Measurements from ENCODE around the gene CAST.
A peak's percentile ranks its signal among the peaks of the same experiment; 100 is the strongest.

Gene CAST

GRCh38 chr5:96648023-96648422 is 14.2 kb upstream of the CAST start:
- no peak for DNase-seq

DNA sequence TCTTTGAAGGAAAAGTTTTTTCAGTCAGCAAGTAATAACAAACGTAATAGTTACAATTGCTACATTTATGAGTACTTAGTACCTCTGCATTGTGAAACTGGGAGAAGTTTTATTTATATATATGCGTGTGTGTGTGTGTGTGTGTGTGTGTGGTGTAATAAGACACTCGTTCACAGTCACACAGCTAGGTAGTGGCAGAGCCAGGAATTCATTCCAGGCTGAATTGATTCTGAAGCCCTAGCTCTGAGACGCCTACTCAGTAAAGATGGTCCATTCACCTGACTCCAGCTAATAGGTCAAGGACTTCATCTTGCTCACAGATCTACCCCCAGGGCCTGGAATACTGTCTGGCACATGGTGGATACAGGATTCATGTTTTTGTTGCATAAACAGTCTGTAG is 13.6 kb upstream of the CAST start:
- DNase-seq, result no peak

- DNase-seq, result no peak
Observed at GRCh38 chr5:96649251-96649662, 12.9 kb upstream of the CAST start.

- DNase-seq, result no peak
Observed at GRCh38 chr5:96649681-96650540, 12.3 kb upstream of the CAST start.

GRCh38 chr5:96651047-96651446 is 11.1 kb upstream of the CAST start:
- no peak for DNase-seq

GRCh38 chr5:96651948-96652753 is 10.0 kb upstream of the CAST start:
- peak; percentile 58 for DNase-seq

DNA sequence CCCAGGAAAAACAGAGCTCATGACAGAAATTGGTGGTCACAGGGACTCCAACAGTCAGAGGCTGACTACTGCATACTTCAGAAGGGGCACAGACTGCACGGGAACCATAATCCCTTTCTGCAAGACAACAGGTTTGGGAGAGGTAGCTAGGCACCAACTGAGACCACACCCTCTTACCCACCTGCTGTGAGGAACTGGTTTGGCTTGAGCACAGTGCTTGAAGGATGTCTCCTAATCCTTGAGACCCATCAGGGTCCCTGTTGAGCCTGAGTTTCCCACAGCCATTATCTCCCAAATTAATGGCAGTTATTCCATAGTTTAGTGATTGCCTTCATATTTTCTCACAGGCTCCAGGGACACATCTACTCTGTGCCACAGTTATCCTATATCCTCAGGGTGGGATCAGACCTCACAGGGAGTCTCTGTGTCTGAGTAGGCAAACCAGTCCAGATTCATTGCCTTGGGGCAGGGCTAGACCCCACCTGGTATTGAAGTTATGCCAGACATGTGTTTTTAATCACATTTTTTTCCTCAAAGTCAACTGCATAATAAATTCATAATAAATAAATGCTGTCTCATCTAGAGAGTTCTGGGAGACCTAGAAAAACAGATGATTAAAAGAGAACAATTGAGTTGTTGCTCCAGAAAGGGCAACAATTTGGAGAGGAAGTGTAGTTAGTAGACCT is 9.3 kb upstream of the CAST start:
- peak; percentile 58 for DNase-seq

DNA sequence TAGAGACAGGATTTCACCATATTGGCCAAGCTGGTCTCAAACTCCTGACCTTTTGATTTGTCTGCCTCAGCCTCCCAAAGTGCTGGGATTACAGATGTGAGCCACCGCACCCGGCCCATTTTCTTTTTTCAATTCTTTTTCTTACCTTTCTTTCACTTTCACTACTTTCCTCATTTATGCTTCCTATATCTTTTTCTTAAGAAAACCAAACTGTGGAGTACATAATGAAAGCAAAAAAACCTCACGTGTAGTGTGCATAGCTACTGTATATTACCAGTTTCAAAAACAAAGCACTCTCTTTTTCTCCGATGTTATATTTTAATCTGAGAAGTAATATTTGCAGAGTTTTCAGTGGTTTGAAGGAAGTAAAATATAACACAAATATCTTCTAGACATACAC is 8.0 kb upstream of the CAST start:
- DNase-seq, result no peak

DNA sequence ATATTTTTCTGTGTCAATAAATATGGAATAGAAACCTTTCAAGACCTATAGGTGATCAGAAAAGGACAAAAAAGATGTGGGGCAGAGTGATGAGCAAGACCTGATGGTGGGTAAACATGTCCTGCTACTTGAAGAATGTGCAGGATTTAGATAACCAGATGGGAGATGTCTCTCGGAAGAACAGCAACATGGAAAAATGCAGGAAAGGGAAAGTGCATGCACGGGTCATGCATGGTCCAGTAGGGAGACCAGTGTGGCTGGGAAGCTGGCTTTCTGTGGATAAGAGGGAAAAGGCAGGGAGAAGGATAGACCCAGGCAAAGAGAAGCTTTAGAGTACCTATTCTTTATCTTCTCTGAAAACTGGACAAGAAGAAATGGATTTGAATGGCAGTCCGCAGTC is 7.1 kb upstream of the CAST start:
- DNase-seq, result no peak

GRCh38 chr5:96655506-96655905 is 6.7 kb upstream of the CAST start:
- DNase-seq, result no peak

DNA sequence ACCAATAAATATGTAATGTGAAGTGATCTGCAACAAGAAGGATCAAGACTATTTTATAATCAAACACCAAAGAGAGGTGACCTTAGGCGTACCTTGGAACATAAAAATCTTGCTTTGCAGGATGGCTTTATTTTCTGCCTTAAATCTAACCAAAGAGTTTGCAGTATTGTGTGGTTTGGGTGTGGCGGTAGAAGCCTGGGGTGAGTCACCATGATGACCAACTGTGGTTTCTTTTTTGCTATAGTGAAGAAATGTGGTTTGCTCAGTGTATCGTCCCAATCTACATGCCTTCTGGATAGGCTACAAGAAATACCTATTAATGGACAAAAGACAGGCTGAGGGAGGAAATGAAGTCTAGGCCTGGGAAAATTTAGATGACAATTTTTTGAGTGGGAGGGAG is 5.1 kb upstream of the CAST start:
- no peak for DNase-seq

GRCh38 chr5:96658272-96658671 is 3.9 kb upstream of the CAST start:
- no peak for DNase-seq

DNA sequence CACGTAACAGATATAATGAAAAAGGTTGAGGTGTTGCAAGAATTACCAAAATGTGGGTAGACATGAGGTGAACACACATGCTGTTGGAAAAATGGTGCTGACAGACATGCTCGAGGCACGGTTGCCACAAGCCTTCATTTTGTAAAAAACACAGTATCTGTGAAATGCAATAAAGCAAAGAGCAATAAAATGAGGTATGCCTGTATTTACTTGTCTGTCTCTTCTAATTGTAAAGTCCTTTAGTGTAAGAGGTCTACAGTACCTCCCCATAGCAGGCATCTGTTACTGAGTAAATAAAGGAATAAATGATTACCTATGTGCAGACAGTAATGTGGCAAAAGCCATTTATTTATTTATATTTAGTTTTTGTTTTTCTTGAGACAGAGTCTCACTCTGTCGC is 3.0 kb upstream of the CAST start:
- no peak for DNase-seq

DNA sequence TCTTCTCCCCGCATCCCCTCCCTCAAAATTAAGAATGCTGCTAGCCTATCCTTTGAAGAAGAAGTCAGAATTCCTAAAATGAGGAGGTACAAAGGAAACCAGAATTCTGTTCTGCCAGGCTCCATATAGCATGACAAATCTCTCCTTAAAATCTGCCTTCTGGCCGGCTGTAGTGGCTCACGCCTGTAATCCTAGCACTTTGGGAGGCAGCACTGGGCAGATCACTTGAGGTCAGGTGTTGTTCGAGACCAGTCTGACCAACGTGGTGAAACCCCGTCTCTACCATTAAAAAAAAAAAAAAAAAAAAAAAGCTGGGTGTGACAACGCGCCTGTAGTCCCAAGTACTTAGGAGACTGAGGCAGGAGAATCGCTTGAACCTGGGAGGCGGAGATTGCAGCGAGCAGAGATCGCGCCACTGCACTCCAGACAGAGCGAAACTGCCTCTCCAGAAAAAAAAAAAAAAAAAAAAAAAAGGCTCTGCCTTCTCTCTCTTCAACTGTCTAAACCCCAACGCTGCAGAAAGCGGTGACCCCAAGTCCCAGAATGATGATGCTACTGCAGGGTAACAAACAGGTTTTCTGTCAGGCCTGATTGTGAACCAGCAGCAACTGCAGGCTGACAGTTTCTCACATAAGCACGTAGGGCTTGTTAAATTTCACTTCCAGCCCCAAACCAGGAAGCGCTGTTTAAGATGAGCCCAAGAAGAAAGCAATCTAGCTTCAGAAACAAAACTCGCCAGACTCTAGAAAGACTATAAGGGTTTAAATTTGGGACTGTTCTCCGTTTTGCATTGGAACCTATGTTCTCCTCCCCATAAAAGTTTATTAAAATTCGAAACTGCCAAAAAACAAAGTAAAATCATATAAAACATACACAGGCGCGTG is 963 bp upstream of the CAST start:
- no peak for DNase-seq

DNA sequence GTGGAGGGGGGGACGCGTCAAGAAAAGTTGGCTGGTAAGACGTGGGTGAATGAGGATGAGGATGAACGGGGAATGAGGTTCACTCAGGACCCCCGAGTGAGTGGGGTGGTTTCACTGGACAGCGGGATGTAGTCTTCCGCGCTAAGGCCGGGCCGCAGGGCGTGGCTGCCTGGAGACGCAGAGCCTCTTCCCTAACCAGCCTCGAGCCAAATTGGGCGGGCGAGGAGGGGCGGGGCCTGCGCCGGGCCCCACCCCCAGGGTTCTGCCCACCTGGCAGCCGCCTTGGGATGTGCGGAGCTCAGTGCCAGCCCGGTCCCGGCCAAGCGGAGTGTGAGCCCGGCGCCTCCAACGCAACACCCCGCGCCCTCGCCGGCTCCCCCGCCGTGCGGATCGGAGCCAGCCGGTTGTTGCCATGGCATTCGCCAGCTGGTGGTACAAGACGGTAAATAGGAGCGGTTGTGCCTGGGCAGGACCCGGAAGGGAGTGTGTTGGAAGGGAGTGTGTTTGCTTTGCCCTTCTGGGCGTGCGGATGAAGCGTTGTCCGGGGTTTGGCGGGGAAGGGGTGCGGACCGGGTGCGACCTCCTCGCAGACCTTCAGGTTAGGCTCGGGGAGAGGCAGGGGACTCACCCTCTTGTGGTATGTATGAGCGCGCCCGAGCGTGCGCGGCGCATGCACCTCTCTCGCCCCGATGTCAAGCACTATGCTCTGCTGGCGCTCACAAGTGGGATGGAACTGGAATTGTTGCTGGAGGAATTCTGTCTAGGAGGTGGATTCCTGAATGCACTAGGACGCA is 746 bp downstream of the CAST start:
- DNase-seq, result peak; percentile 70

GRCh38 chr5:96663608-96664007 is 1.4 kb downstream of the CAST start:
- DNase-seq, result no peak

- no peak for DNase-seq
Observed at GRCh38 chr5:96664669-96665068, 2.5 kb downstream of the CAST start.

- DNase-seq, result no peak
Observed at GRCh38 chr5:96668725-96669124, 6.5 kb downstream of the CAST start.

DNA sequence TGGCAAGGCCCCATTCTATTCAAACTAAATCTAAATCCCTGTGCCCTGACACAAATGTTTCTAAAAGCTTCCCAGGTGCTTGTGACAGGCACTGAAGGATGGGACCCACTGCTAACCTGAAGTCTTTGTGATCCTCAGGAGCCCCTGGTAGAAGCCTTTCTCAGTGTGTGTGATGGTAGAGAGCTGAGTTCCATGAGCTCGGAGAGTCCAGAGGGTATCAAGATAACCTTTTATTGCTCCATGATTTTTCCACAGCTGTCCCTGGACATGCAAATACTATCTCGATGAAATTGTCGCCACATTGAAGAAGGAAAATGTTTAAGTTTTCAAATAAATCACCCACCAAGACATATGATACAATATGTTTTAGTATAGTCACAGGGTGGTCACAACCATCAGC is 7.7 kb downstream of the CAST start:
- no peak for DNase-seq

DNA sequence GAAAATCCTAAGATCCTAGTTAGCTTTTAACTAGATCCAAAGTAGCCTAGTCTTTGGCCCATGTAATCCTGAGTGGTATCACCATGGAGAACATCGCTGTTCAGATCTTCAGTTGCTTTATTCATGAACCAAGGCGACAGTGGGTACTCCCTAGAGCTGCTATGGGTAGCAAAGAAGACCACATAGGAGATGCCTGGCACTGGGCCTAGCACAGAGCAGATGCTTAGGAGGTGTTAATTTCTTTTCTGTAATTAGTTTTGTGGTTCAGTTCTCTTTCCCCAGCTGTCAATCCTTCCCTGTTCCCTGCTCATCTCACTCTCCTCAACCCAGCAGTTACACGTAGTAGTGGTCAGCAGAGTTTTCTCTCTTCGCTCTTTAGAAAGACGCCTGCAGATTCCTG is 9.3 kb downstream of the CAST start:
- peak; percentile 81 for DNase-seq

GRCh38 chr5:96673127-96673526 is 11.0 kb downstream of the CAST start:
- no peak for DNase-seq

- no peak for DNase-seq
Observed at GRCh38 chr5:96675882-96676281, 13.7 kb downstream of the CAST start.

Measured in NCI-H2171 treated with DMSO at 0.1 percent for 48 hours (cell line).